B cell (primary cell): ENCODE results near the gene COL5A2.

Source experiments
- CTCF ChIP-seq: fragments of 200-600 bp; IDR thresholded peaks from one replicate; pipeline ENCODE4 v1.8.0; 2022; ENCODE audit warnings: antibody characterized with exemption, mild to moderate bottlenecking
- EZH2 ChIP-seq: IDR thresholded peaks from 2 replicates; pipeline ENCODE4 v1.6.1; 2012; ENCODE audit warnings: borderline replicate concordance, low read depth, mild to moderate bottlenecking, moderate library complexity, low read length; ENCODE audit not compliant: insufficient read depth, poor library complexity, severe bottlenecking

- TF ChIP-seq CTCF, result no peak
- no peak for TF ChIP-seq EZH2
Observed at GRCh38 chr2:189176516-189176915, 3.0 kb downstream of the COL5A2 start.
